ENCODE results near the gene RAB11FIP4.
"Not testable (repeated sequence)": the region's sequence is repeated elsewhere in the genome, so short reads cannot be mapped to it uniquely, and the experiment has no call there.

RAB11FIP4 gene

GRCh38 chr17:31431852-31432658, 40.6 kb downstream of the RAB11FIP4 start:
- DNase-seq (ENCODE audit: low read depth in 3 of 3) = no peak

DNA sequence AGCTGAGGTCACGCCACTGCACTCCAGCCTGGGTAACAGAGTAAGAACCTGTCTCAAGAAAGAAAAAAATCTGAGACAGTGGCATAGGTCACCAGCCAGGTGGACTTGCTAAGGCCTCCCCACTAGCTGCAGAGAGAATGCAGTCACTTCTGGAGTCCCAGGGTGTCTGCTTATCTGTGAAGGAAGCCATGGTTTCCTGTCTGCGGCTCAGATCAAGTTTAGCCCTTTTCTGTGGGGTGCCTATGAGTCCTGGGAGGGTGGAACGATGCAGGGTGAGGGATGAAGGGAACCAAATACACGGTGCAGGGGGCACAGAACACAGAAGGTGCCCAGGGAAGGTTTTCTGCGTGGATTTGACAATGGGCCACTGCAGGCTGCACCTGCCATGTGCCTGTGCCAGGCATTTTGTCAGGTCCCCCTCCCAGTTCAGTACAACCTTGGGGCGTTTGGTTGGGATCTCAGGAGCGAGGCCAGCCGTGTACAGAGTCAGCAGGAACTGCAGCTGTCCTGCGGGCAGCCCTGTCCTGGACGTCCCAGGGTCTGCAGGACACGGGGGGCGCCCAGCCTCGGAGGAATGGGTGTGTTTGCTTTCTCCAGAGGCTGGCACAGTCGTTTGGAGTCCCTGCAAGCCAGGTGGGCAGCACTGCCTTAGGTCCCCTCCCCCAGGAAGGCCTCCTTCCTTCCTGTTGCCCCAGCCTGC, 41.8 kb downstream of the RAB11FIP4 start:
- DNase-seq (ENCODE audit: low read depth in 3 of 3) = peak in 1 of 3 experiments; percentile 10

DNA sequence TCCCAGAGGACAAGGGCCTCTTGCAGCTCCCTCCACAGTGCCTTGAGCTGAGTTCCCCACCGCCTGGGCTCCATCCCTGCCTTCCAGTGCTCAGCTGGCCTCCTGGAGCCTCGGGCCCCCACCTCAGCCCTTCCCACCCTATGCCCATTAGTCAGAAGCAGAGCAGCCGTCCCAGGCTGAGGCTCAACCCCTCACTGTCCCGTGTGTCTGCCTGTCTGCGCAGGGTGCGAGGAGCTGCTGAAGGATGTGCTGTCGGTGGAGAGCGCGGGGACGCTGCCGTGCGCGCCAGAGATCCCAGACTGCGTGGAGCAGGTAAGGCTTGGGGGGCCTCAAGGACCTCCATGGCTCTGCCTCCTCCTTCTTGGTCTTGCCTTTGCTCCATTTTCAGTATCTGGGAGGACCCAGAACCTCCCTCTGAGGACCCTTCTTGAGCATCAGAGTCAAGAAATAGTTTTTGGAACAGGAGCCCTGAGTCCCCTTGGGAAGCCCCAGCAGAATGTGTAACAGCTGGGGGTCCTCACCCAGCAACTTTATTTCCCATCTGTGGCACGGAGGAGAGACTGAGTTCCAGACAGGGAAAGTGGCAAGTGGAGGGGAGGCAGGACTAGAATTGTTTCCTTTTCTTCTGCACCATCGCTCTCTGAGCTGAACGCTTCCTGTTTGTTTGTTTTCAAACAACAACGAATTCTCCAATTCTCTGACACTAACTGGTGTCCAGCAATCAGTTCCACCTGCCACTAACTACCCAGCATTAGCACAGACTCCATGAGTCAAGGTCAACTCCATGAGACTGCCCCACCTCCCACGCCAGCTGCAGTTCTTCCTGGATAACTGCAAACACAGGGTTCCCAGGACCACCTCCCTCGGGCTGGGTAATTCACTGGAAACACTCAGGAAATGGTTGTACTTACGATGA, 42.6 kb downstream of the RAB11FIP4 start:
- no peak for DNase-seq (ENCODE audit: low read depth in 3 of 3)

DNA sequence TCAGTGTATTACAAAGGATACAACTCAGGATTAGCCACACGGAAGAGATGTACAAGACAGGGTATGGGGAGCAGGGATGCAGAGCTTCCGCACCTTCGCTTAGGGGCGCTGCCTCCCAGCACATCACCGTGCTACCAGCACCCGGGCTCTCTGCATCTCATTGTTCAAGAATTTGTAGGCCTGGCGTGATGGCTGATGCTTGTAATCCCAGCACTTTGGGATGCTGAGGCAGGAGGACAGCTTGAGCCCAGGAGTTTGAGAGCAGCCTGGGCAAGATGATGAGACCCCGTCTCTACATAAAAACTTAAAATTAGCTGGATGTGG, 43.2 kb downstream of the RAB11FIP4 start:
- DNase-seq (ENCODE audit: low read depth in 3 of 3) = no peak

DNA sequence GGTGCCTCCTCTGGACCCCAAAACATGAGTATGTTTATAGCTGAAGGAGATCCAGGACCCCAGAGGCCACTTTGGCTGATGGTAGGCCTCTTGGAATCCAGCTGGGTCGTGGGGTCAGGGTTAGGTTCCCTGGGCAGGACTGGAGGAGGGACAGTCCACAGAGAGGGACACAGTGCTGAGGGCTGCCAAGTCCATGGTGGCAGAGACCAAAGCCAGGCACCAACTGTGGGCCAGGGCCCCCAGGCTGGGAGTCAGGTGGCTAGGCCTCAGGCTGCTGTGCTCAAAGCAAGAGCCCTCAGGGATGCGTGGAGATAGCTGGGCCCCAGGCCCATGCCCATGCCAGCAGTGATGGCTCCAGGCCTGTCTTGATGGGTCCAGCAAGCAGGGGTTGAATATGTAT, 44.1 kb downstream of the RAB11FIP4 start:
- no peak for DNase-seq (ENCODE audit: low read depth in 3 of 3)

DNA sequence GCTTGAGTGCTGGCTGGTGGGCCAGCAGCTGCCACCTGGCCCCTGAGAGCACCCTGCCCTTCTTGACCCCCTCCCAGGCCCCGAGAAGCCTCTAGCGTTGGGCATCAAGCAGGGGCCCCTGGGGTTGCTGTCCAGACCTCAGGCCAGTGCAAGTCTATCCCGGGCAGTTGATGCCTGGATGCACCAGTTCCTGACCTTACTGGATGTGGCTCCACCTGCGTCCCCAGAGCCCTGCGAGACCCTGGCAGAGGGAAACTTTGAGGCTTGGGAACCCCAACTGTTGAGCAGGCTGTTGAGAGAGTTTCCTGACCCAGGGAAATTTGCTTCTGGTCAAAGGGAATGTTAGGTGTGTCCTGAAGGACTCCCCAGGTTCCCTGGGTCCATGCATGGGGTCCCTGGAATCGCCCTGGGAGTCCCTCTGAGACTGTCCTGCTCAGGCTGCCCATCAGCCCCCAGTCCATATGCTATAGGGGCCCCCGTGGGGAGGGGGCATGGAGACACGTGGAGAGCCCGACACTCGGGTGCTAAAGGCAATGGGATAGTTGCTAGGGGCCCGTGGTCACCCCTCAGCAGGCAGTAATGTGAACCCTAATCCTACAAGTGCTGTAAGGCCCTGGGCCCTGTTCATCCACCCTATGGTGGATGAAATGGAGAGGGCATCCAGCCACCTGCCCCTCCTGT, 46.4 kb downstream of the RAB11FIP4 start:
- DNase-seq (ENCODE audit: low read depth in 3 of 3) = no peak

DNA sequence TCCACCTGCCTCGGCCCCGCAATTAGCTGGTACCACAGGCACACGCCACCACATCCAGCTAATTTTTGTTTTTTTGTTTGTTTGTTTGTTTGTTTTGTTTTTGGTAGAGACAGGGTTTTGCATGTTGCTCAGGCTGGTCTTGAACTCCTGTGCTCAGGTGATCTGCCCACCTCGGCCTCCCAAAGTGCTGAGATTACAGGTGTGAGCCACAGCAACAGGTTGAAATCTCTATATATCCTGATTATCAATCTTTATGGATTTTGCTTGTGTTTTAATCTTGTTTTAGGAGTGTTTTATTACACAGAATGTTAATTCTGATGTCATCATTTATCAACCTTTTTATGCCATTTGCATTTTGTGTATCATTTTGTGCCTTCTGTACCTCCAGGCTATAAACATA, 48.2 kb downstream of the RAB11FIP4 start:
- DNase-seq (ENCODE audit: low read depth in 3 of 3) = no peak

- DNase-seq (ENCODE audit: low read depth in 3 of 3) = no peak
These were observed 50.8 kb downstream of the RAB11FIP4 start for GRCh38 chr17:31442276-31442675.

GRCh38 chr17:31442856-31443255, 51.4 kb downstream of the RAB11FIP4 start:
- DNase-seq (ENCODE audit: low read depth in 3 of 3) = not testable (repeated sequence)

DNA sequence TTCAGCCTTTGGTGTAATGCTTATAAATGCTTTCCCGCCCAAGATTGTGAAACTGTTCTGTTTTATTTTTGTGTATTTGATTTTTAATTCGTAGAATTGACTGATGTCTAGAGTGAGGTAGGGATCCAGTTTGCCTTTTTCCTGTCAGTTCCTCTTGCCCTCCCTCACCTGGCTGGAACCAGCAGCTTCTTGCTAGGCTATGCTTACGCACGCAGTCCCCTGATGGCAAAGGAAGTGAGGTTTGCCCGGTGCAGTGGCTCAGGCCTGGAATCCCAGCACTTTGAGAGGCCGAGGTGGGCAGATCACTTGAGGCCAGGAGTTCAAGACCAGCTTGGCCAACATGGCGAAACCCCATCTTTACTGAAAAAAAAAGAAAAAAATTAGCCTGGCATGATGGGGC, 51.9 kb downstream of the RAB11FIP4 start:
- DNase-seq (ENCODE audit: low read depth in 3 of 3) = no peak

GRCh38 chr17:31444026-31444425, 52.6 kb downstream of the RAB11FIP4 start:
- no peak for DNase-seq (ENCODE audit: low read depth in 3 of 3)

DNA sequence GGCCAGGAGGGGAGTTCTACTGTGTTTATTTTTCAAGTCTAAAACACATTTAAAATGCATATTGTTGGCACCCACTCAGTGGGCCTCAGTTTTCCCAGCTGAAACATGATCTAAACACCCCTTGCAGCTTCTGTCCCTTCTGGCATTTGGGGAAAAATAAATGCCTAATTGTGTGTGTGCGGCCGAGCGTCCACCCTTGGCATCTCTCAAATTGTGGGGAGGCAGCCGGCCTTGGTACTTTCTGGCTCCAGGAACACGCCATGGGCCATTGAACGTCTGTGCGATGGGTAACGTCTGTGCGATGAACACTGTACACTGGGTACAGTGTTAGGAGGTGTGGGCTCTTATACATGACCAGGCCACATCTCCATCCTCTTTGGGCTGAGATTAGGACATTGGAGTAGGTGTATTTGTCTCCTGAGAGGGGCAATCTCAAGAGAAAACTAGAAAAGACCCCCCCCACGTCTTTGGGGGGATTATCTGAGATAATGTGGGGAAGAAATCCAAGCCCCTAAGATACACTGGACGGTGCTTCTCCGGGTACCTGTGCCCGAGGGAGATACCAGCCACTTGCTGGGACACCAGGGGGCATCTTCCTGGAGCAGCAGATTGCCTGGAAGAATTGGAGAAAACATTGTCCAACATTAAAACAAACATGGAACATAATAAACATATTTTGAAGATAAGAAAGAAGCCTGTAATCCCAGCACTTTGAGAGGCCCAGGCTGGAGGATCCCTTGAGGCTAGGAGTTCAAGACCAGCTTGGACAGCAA, 54.9 kb downstream of the RAB11FIP4 start:
- DNase-seq (ENCODE audit: low read depth in 3 of 3) = no peak

- no peak for DNase-seq (ENCODE audit: low read depth in 3 of 3)
These were observed 57.1 kb downstream of the RAB11FIP4 start for GRCh38 chr17:31448467-31449077.

DNA sequence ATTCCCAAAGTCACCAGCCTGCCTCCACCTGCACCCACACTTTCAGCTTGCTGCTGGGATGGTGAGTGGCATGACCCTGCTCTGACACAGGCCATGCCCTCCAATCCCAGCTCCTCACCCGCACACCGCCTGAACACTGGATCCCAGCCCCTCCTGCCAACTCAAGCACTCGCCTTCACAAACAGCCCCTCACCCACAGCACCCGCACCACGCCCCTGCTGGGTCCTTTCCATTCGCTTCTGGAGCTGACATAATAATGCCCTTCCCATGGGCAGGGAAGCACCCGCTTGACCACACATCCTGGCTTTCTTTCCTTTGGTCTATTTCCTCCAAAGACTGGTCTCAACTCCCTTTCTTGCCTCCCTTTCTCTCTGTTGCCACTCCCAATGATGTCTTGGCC, 57.6 kb downstream of the RAB11FIP4 start:
- DNase-seq (ENCODE audit: low read depth in 3 of 3) = no peak

DNA sequence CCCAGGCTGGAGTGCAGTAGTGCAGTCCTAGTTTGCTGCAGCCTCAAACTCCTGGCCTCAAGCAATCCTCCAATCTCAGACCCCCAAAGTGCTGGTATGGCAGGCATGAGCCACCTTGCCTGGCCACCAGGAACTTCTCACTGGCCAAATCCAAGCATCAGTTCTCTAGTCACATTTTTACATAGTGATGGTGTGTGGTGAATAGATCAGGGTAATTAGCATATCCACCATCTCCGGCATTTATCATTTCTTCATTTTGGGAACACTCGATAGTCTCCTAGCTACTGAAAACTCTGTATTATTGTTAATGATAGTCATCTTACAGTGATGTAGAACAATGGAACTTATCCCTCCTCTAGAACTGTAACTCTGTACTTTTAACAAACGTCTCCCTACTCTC, 58.3 kb downstream of the RAB11FIP4 start:
- DNase-seq (ENCODE audit: low read depth in 3 of 3) = no peak

DNA sequence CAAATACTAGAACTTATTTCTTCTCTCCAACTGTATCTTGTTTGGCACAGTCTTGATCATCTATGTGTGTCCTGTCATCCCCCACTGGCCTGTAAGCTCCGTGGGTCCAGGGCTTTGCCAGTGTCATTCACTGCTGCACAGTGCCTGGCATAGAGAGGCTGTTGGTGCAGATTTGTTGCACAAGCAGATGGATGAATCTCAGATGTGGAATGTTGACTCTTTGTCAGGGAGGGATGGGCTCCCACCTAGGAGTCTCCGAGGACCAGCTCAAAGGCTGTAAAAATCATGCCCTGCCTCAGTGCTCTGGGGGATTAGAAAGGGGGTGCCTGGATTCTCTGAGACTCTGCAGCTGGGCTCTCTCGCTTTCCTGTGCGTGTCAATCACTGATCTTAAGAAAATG, 60.6 kb downstream of the RAB11FIP4 start:
- DNase-seq (ENCODE audit: low read depth in 3 of 3) = no peak

- DNase-seq (ENCODE audit: low read depth in 3 of 3) = no peak
These were observed 61.2 kb downstream of the RAB11FIP4 start for GRCh38 chr17:31452561-31453110.

DNA sequence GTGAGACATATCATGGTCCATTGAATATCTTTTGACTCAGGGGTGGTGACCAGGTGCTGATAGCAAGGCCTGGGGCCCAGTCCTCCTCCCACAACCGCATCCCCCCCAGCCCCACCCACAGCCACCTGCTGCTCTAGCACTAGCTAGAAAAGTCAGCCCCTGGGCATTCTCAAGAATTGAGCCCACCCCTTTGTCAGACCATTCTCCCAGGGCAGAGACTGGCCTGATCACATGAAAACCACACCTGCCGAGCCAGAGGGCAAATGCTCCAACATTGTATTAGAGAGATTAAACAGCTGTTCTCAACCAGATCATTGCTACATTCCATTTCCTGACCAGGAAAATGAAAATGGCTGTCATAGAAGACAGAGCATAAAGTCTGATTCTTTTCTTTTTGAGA, 62.4 kb downstream of the RAB11FIP4 start:
- no peak for DNase-seq (ENCODE audit: low read depth in 3 of 3)

GRCh38 chr17:31456814-31457213, 65.3 kb downstream of the RAB11FIP4 start:
- no peak for DNase-seq (ENCODE audit: low read depth in 3 of 3)

Data from stimulated activated CD4-positive, alpha-beta T cell treated with anti-CD3 and anti-CD28 coated beads, TNF-alpha, amount 100 ng/mL, for 4 hours (primary cell).